Neural cell (in vitro differentiated cells): ENCODE results near the gene LONRF2. TPM values are rescaled to one million over a fixed set of nuclear protein-coding genes. Genes with fewer than 3 reads are reported as not detected.

ENCODE experiments used
- H2AFZ ChIP-seq: fragments of 200-600, 300-800 bp; sonication (generic), shearing (Covaris generic); 2 replicates; pipeline ENCODE4 v1.6.0; 2014; ENCODE audit warnings: low read depth, mild to moderate bottlenecking, antibody characterized with exemption, low read length, moderate library complexity
- H3F3A ChIP-seq: fragments of 200-600 bp; shearing (Covaris generic); 2 replicates; pipeline ENCODE4 v1.6.1; 2016; ENCODE audit warnings: mild to moderate bottlenecking, moderate library complexity, mixed read lengths, antibody characterized with exemption, low read length; ENCODE audit not compliant: insufficient read depth, poor library complexity, severe bottlenecking
- H3K27ac ChIP-seq: fragments of 200-600, 300-800 bp; sonication (generic), shearing (Covaris generic); 2 replicates; pipeline ENCODE4 v1.5.1; 2014; ENCODE audit warnings: mild to moderate bottlenecking, low read length, moderate library complexity
- H3K27me3 ChIP-seq: fragments of 300-800, 200-600 bp; sonication (generic), shearing (Covaris generic); 2 replicates; pipeline ENCODE4 v1.6.0; 2014; ENCODE audit warnings: mild to moderate bottlenecking, low read depth, low read length, moderate library complexity; ENCODE audit not compliant: insufficient read depth
- H3K36me3 ChIP-seq: fragments of 300-800, 200-600 bp; sonication (generic), shearing (Covaris generic); 2 replicates; pipeline ENCODE4 v1.5.1; 2014; ENCODE audit warnings: mild to moderate bottlenecking, antibody characterized with exemption, low read length, moderate library complexity; ENCODE audit not compliant: insufficient read depth
- H3K4me2 ChIP-seq: fragments of 300-800, 200-600 bp; sonication (generic), shearing (Covaris generic); 2 replicates; pipeline ENCODE4 v1.6.0; 2014; ENCODE audit warnings: mild to moderate bottlenecking, low read length
- H3K4me3 ChIP-seq: fragments of 300-800, 200-600 bp; sonication (generic), shearing (Covaris generic); 2 replicates; pipeline ENCODE4 v1.5.1; 2014; ENCODE audit warnings: mild to moderate bottlenecking, low read length, moderate library complexity
- H3K79me2 ChIP-seq: fragments of 200-600 bp; shearing (Covaris generic); replicated peaks from 2 replicates; pipeline ENCODE4 v1.6.0; 2014; ENCODE audit warnings: mild to moderate bottlenecking, low read length, moderate library complexity; ENCODE audit not compliant: insufficient read depth
- H3K9ac ChIP-seq: fragments of 300-800, 200-600 bp; sonication (generic), shearing (Covaris generic); 2 replicates; pipeline ENCODE4 v1.6.1; 2016; ENCODE audit warnings: mild to moderate bottlenecking, low read length, mixed read lengths
- H3K9me2 ChIP-seq: fragments of 200-600 bp; shearing (Covaris generic); 2 replicates; pipeline ENCODE4 v1.6.1; 2016; ENCODE audit warnings: mild to moderate bottlenecking, low read length, mixed read lengths; ENCODE audit not compliant: insufficient read depth
- H3K9me3 ChIP-seq: fragments of 200-600, 300-800 bp; sonication (generic), shearing (Covaris generic); 2 replicates; pipeline ENCODE4 v1.6.1; 2016; ENCODE audit warnings: mild to moderate bottlenecking, mixed run types, low read length, moderate library complexity, mixed read lengths
- H4K20me1 ChIP-seq: fragments of 200-600 bp; shearing (Covaris generic); 2 replicates; pipeline ENCODE4 v1.6.1; 2016; ENCODE audit warnings: mild to moderate bottlenecking, mixed run types; ENCODE audit not compliant: insufficient read depth
- CTCF ChIP-seq: fragments of 450-650 bp; IDR thresholded peaks from 2 replicates; pipeline ENCODE4 v1.5.1; 2014; ENCODE audit warnings: antibody characterized with exemption, mild to moderate bottlenecking, moderate library complexity; ENCODE audit not compliant: poor library complexity, severe bottlenecking
- EP300 ChIP-seq: fragments of 450-650 bp; conservative IDR thresholded peaks from 2 replicates; pipeline ENCODE4 v1.6.1; 2014; ENCODE audit warnings: antibody characterized with exemption, mild to moderate bottlenecking, moderate library complexity; ENCODE audit not compliant: poor library complexity, severe bottlenecking
- EZH2 ChIP-seq: fragments of 200-600, 300-800 bp; shearing (Covaris generic), sonication (generic); IDR thresholded peaks from 2 replicates; pipeline ENCODE4 v1.6.1; 2014; ENCODE audit warnings: antibody characterized with exemption, low read length, borderline replicate concordance, mild to moderate bottlenecking; ENCODE audit not compliant: insufficient read depth, poor library complexity, severe bottlenecking
- MXI1 ChIP-seq: fragments of 450-650 bp; conservative IDR thresholded peaks from 2 replicates; pipeline ENCODE4 v1.6.1; 2014; ENCODE audit warnings: antibody characterized with exemption, mild to moderate bottlenecking; ENCODE audit not compliant: poor library complexity, severe bottlenecking
- POLR2AphosphoS5 ChIP-seq: IDR thresholded peaks from 2 replicates; pipeline ENCODE4 v1.6.1; 2012
- RAD21 ChIP-seq: fragments of 450-650 bp; conservative IDR thresholded peaks from 2 replicates; pipeline ENCODE4 v1.6.1; 2014; ENCODE audit warnings: antibody characterized with exemption, mild to moderate bottlenecking, moderate library complexity
- REST ChIP-seq: IDR thresholded peaks from 2 replicates; pipeline ENCODE4 v1.6.1; 2012; ENCODE audit warnings: borderline replicate concordance
- SMC3 ChIP-seq: fragments of 450-650 bp; conservative IDR thresholded peaks from 2 replicates; pipeline ENCODE4 v1.6.1; 2014; ENCODE audit warnings: antibody characterized with exemption, mild to moderate bottlenecking, moderate library complexity; ENCODE audit not compliant: poor library complexity
- TAF1 ChIP-seq: IDR thresholded peaks from 2 replicates; pipeline ENCODE4 v1.6.1; 2012; ENCODE audit warnings: low read depth
- polyA plus RNA-seq: library from polyadenylated mRNA; depleted of rRNA; stranded (reverse); fragments of >200 nt; gene quantifications from 2 replicates; pipeline ENCODE4 v1.2.3, GENCODE V29; 2014

LONRF2 gene
- polyA plus RNA-seq, 1 donor from 2014 or later: 20.7 TPM

DNA sequence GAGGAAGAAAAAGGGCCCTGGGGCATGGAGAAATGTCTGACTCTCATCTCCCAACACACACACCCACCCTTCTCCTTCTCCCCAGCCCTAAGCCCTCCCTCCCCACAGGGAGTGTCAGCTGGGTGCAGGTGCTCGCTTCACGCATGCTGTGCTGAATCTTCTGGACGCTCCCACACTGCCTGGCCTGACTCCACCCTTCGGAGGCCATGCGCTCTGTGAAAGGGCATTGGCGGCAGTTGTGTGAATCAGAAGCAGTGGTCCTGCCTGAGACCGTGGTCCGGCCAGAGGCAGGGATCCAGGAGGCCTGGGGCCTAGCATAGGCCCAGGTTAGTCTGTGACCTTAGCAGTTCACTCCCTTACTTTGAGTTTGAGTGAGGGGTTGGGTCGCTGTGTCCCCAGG, 57.1 kb downstream of the LONRF2 start:
- H3K9ac ChIP-seq: no peak overlapping the region
- no peak for TF ChIP-seq EZH2
- no peak for TF ChIP-seq MXI1
- TF ChIP-seq CTCF: no peak
- TF ChIP-seq RAD21: no peak
- TF ChIP-seq SMC3: no peak
- no peak for TF ChIP-seq TAF1
- TF ChIP-seq REST: no peak
- no peak for TF ChIP-seq POLR2AphosphoS5

GRCh38 chr2:100264651-100265050, 57.6 kb downstream of the LONRF2 start:
- Histone ChIP-seq H3K79me2 (no peaks in the 10 kb centered on the region), H3K27me3 (no peaks in the 10 kb centered on the region), H3K9me2 (no peaks in the 10 kb centered on the region), H3K27ac (no peak overlapping the region), H3K9me3 (no peaks in the 10 kb centered on the region), H3K9ac (no peak overlapping the region), H3K4me2 (no peak overlapping the region), H2AFZ (no peak overlapping the region), H3K4me3 (no peak overlapping the region), H4K20me1 (no peaks in the 10 kb centered on the region), H3F3A (no peaks in the 10 kb centered on the region), H3K36me3 (no peaks in the 10 kb centered on the region)
- TF ChIP-seq EZH2 (no peak), RAD21 (no peak), EP300 (no peak), TAF1 (no peak), MXI1 (no peak), POLR2AphosphoS5 (no peak), SMC3 (no peak), REST (no peak), CTCF (no peak)

More for the DNA sequence above, 57.1 kb downstream of the LONRF2 start:
- H3K79me2 ChIP-seq: no peaks in the 10 kb centered on the region
- H2AFZ ChIP-seq: no peak overlapping the region
- H3F3A ChIP-seq: no peaks in the 10 kb centered on the region
- no peaks in the 10 kb centered on the region for H3K36me3 ChIP-seq
- no peak overlapping the region for H3K4me2 ChIP-seq
- H3K9me3 ChIP-seq: no peaks in the 10 kb centered on the region
- H3K27me3 ChIP-seq: no peaks in the 10 kb centered on the region
- no peaks in the 10 kb centered on the region for H3K9me2 ChIP-seq
- no peak overlapping the region for H3K27ac ChIP-seq
- H4K20me1 ChIP-seq: no peaks in the 10 kb centered on the region
- no peak overlapping the region for H3K4me3 ChIP-seq
